ENCODE results near the gene ESYT2. TPM values are rescaled to one million over a fixed set of nuclear protein-coding genes. Genes with fewer than 3 reads are reported as not detected.

The ESYT2 gene
- total RNA-seq, 2 donors from 2014 or later = 60.0 to 75.9 TPM

DNA sequence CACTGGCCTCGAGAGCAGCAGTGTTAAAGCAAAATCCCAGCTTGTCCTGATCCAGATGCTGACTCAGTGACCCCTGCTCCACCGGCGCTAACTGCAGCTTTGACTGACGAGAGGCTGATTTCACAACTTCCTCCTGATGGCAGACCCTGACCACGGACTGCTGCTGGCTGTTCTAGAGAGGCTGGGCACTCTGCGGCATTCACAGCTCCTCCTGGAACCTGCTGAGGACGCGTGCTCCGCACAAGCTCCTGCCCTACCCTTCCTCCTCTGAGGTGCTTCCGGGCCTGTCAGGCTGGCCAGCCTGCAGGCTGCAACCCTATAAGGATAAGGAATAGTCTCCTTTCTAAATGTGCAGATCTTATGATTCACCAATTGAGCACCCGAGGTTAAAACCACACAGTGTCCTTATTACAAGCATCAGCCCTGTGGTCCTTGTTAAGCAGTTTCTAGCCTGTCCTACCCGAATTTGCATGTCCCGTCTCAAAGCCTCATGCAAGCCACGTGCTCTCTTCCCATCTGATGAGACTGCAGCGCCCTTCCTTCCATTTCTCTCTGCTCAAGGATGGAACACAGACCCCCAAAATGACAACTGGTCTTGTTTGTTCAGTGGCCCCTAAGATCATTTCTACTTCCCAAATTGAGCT lies 89.2 kb downstream of the ESYT2 start:
- no peak for DNase-seq (ENCODE audit: low spot score)
- Histone ChIP-seq H3K4me3 (no peak overlapping the region), H3K36me3 (peaks cover 93% of the 10 kb centered on the region), H3K9me3 (no peaks in the 10 kb centered on the region), H3K27ac (no peak overlapping the region), H3K27me3 (no peaks in the 10 kb centered on the region), H3K4me1 (no peaks in the 10 kb centered on the region)
- no peak for TF ChIP-seq CTCF (IDR thresholded peaks at IDR 0.05)

GRCh38 chr7:158738841-158739240 lies 90.5 kb downstream of the ESYT2 start:
- TF ChIP-seq CTCF (IDR thresholded peaks at IDR 0.05) = no peak
- Histone ChIP-seq H3K4me1 (no peaks in the 10 kb centered on the region), H3K9me3 (no peaks in the 10 kb centered on the region), H3K27me3 (no peaks in the 10 kb centered on the region), H3K36me3 (peaks cover 94% of the 10 kb centered on the region), H3K27ac (no peak overlapping the region), H3K4me3 (no peak overlapping the region)
- DNase-seq (ENCODE audit: low spot score) = no peak

- H3K9me3 ChIP-seq = no peaks in the 10 kb centered on the region
- H3K27me3 ChIP-seq = no peaks in the 10 kb centered on the region
- H3K36me3 ChIP-seq = peaks cover 94% of the 10 kb centered on the region
- no peak overlapping the region for H3K4me3 ChIP-seq
- no peaks in the 10 kb centered on the region for H3K4me1 ChIP-seq
- no peak overlapping the region for H3K27ac ChIP-seq
- no peak for TF ChIP-seq CTCF (IDR thresholded peaks at IDR 0.05)
- no peak for DNase-seq (ENCODE audit: low spot score)
Measured at GRCh38 chr7:158737064-158737695, 92.1 kb downstream of the ESYT2 start.

DNA sequence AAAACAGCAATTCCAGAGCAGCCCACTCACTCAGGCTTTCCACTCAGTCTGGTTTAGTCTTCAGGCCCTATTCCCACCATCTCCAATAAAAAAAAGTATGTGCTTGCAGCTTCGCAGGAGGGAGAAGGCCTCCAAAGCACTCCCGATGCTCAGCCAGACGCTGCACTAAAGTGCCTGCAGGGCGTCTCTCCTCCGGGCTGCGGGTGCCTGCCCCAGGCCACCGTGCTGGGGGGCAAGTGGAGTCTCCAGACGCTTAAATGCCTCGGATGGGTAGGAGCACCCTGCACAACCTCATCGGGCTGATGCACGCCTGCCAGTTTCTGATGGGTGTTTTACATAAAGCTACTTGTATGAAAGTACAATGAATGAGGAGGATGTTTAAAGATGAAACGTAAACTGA lies 93.4 kb downstream of the ESYT2 start:
- no peak for TF ChIP-seq CTCF (IDR thresholded peaks at IDR 0.05)
- Histone ChIP-seq H3K27me3 (no peaks in the 10 kb centered on the region), H3K36me3 (peaks cover 87% of the 10 kb centered on the region), H3K9me3 (no peaks in the 10 kb centered on the region), H3K27ac (no peak overlapping the region), H3K4me1 (no peaks in the 10 kb centered on the region), H3K4me3 (no peak overlapping the region)
- DNase-seq (ENCODE audit: low spot score) = no peak

DNA sequence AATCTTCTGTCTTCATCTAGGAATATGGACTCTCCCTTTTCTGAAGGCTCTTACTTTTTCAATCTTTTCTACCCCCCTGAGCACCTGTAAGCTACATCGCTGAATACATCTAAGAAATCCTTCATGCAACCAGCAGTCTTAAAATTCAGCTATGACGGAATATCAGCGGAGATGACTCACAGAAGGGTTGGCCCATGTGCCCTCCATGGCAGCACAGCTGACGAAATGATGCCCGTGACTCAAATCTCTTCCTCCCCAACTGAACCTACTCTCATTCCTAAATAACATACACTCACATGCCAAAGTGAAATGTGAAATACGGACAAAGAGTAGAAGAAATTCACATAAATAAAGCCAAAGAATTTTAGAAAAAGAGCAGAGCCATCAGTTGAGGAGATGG lies 94.4 kb downstream of the ESYT2 start:
- H3K4me1 ChIP-seq = no peaks in the 10 kb centered on the region
- no peaks in the 10 kb centered on the region for H3K27me3 ChIP-seq
- no peaks in the 10 kb centered on the region for H3K9me3 ChIP-seq
- H3K4me3 ChIP-seq = no peak overlapping the region
- no peak overlapping the region for H3K27ac ChIP-seq
- DNase-seq (ENCODE audit: low spot score) = no peak
- TF ChIP-seq CTCF (IDR thresholded peaks at IDR 0.05) = no peak
- H3K36me3 ChIP-seq = peaks cover 78% of the 10 kb centered on the region

All from right atrium auricular region (tissue), 2 donors.